ENCODE data around the gene DHRS2.

GRCh38 chr14:23645812-23646647 is 9.9 kb downstream of the DHRS2 start:
- TF ChIP-seq, protein P1, sequence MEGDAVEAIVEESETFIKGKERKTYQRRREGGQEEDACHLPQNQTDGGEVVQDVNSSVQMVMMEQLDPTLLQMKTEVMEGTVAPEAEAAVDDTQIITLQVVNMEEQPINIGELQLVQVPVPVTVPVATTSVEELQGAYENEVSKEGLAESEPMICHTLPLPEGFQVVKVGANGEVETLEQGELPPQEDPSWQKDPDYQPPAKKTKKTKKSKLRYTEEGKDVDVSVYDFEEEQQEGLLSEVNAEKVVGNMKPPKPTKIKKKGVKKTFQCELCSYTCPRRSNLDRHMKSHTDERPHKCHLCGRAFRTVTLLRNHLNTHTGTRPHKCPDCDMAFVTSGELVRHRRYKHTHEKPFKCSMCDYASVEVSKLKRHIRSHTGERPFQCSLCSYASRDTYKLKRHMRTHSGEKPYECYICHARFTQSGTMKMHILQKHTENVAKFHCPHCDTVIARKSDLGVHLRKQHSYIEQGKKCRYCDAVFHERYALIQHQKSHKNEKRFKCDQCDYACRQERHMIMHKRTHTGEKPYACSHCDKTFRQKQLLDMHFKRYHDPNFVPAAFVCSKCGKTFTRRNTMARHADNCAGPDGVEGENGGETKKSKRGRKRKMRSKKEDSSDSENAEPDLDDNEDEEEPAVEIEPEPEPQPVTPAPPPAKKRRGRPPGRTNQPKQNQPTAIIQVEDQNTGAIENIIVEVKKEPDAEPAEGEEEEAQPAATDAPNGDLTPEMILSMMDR (IDR thresholded peaks at IDR 0.05), result no peak
- TF ChIP-seq ZFX (IDR thresholded peaks at IDR 0.05; ENCODE audit: borderline replicate concordance), result no peak

Data from 22Rv1 (cell line).